Suprapubic skin (tissue), 4 donors: ENCODE results near the gene PXMP2. TPM values are rescaled to one million over a fixed set of nuclear protein-coding genes. Genes with fewer than 3 reads are reported as not detected.

Experiments
- DNase-seq, 2 donors: peaks; one replicate each; pipeline ENCODE4 v3.0.0-alpha.2; 2019; ENCODE audit warnings: low spot score in 2 of 2
- H3K27ac ChIP-seq: fragments of 200-600 bp; sonication (generic); one replicate; pipeline ENCODE4 v1.5.1; 2019
- H3K27me3 ChIP-seq: fragments of 200-600 bp; sonication (generic); one replicate; pipeline ENCODE4 v1.5.1; 2019
- H3K36me3 ChIP-seq: fragments of 200-600 bp; sonication (generic); one replicate; pipeline ENCODE4 v1.5.1; 2019
- H3K4me1 ChIP-seq: fragments of 200-600 bp; sonication (generic); one replicate; pipeline ENCODE4 v1.5.1; 2019
- H3K4me3 ChIP-seq: fragments of 200-600 bp; sonication (generic); one replicate; pipeline ENCODE4 v1.5.1; 2019; ENCODE audit warnings: mild to moderate bottlenecking
- H3K9me3 ChIP-seq: fragments of 200-600 bp; sonication (generic); one replicate; pipeline ENCODE4 v1.5.1; 2019
- EP300 ChIP-seq: sonication (generic); formaldehyde crosslinking; IDR thresholded peaks from one replicate; pipeline ENCODE4 v1.6.1; 2017; ENCODE audit warnings: antibody characterized with exemption
- POLR2A ChIP-seq, 2 donors: fragments of 450-650 bp; IDR thresholded peaks; one replicate each; pipeline ENCODE4 v1.6.1; 2017; ENCODE audit warnings: antibody characterized with exemption in 2 of 2, mild to moderate bottlenecking in 2 of 2, moderate library complexity in 2 of 2
- POLR2AphosphoS5 ChIP-seq, 3 donors: sonication (generic); formaldehyde crosslinking; IDR thresholded peaks; one replicate each; pipeline ENCODE4 v1.6.1; 2017; ENCODE audit warnings: antibody characterized with exemption in 3 of 3
- WGBS: methylation state at CpG from one replicate; pipeline ENCODE4 v1.1.5; 2018; 5-methylcytosine and 5-hydroxymethylcytosine counted together
- total RNA-seq, 4 donors: library from RNA; depleted of rRNA; stranded (reverse); fragments of >200 nt; gene quantifications; one replicate each; pipeline ENCODE4 v1.1.0, GENCODE V29; 2016
- TF ChIP-seq, protein P1 (sequence below), 2 donors: fragments of 200-600 bp in 1 of 2; fragments of 450-650 bp in 1 of 2; sonication (generic) in 1 of 2; IDR thresholded peaks; one replicate each; pipeline ENCODE4 v1.5.1; 2016 to 2019; ENCODE audit warnings: antibody characterized with exemption in 2 of 2, mild to moderate bottlenecking in 1 of 2, moderate library complexity in 1 of 2

PXMP2 gene
- total RNA-seq, 4 donors from 2014 or later, result 10.0 to 30.0 (median 22.4) TPM

DNA sequence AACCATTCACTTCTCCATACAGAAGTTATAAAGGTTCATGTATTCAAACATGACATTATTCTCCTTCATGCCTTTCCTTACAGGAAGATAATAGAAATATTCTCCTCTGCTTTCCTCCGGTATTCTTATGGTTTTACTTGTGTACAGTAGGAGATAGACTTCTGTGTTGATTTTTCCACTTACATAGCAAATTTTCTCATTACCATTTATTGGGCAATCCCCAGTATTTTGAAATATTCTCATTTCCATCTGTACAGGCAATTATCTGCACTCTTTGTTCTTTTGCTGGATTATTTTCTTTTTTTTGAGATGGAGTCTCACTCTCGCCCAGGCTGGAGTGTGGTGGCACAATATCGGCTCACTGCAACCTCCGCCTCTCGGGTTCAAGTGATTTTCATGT is 11.0 kb downstream of the PXMP2 start:
- Histone ChIP-seq H3K27ac (no peak overlapping the region), H3K4me1 (peaks cover 9% of the 10 kb centered on the region), H3K9me3 (no peaks in the 10 kb centered on the region), H3K27me3 (no peaks in the 10 kb centered on the region), H3K4me3 (no peak overlapping the region), H3K36me3 (peaks cover 15% of the 10 kb centered on the region)
- 76% methylated on average over 5 of the region's 5 CpGs for WGBS
- no peak for TF ChIP-seq POLR2AphosphoS5 (IDR thresholded peaks at IDR 0.05)
- no peak for TF ChIP-seq POLR2A (IDR thresholded peaks at IDR 0.05)
- TF ChIP-seq EP300, result no peak
- TF ChIP-seq, protein P1, sequence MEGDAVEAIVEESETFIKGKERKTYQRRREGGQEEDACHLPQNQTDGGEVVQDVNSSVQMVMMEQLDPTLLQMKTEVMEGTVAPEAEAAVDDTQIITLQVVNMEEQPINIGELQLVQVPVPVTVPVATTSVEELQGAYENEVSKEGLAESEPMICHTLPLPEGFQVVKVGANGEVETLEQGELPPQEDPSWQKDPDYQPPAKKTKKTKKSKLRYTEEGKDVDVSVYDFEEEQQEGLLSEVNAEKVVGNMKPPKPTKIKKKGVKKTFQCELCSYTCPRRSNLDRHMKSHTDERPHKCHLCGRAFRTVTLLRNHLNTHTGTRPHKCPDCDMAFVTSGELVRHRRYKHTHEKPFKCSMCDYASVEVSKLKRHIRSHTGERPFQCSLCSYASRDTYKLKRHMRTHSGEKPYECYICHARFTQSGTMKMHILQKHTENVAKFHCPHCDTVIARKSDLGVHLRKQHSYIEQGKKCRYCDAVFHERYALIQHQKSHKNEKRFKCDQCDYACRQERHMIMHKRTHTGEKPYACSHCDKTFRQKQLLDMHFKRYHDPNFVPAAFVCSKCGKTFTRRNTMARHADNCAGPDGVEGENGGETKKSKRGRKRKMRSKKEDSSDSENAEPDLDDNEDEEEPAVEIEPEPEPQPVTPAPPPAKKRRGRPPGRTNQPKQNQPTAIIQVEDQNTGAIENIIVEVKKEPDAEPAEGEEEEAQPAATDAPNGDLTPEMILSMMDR (IDR thresholded peaks at IDR 0.05), result no peak
- DNase-seq, result no peak

- DNase-seq, result no peak
- H3K9me3 ChIP-seq, result no peaks in the 10 kb centered on the region
- TF ChIP-seq, protein P1 (IDR thresholded peaks at IDR 0.05), result no peak
- TF ChIP-seq EP300 (no peak), POLR2AphosphoS5 (IDR thresholded peaks at IDR 0.05) (no peak), POLR2A (IDR thresholded peaks at IDR 0.05) (no peak)
- whole genome bisulfite sequencing, result 90% methylated on average over 10 of the region's 10 CpGs
- H3K4me1 ChIP-seq, result peaks cover 5% of the 10 kb centered on the region
- no peaks in the 10 kb centered on the region for H3K27me3 ChIP-seq
- peaks cover 23% of the 10 kb centered on the region for H3K36me3 ChIP-seq
- H3K27ac ChIP-seq, result no peak overlapping the region
- H3K4me3 ChIP-seq, result no peak overlapping the region
These were observed 12.9 kb downstream of the PXMP2 start for GRCh38 chr12:132700212-132700822.

DNA sequence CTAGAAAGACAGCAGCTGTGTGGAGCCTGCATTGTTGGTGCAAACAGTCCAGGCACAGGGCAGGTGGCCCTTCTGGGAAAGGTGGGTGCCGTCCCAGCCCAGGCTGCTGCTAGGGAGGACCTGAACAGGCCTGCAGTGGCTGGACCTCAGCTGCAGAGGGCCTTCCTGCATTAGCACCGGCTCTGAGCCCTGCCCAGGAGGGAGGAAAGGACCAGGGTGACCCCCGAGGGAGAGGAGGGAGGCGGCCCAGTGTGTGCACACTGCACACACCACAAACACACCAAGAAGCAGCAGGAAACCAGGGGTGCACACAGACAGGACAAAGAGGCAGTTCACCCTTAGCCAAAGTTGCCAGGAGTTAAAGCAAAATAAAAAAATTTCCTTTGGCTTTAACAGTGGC is 15.3 kb downstream of the PXMP2 start:
- no peaks in the 10 kb centered on the region for H3K9me3 ChIP-seq
- H3K27me3 ChIP-seq, result no peaks in the 10 kb centered on the region
- H3K4me3 ChIP-seq, result no peak overlapping the region
- H3K4me1 ChIP-seq, result no peaks in the 10 kb centered on the region
- WGBS, result 83% methylated on average over 4 of the region's 4 CpGs
- H3K36me3 ChIP-seq, result peaks cover 18% of the 10 kb centered on the region
- no peak overlapping the region for H3K27ac ChIP-seq
- TF ChIP-seq, protein P1 (IDR thresholded peaks at IDR 0.05), result no peak
- TF ChIP-seq POLR2A (IDR thresholded peaks at IDR 0.05) (no peak), EP300 (no peak), POLR2AphosphoS5 (IDR thresholded peaks at IDR 0.05) (no peak)
- DNase-seq, result no peak

DNA sequence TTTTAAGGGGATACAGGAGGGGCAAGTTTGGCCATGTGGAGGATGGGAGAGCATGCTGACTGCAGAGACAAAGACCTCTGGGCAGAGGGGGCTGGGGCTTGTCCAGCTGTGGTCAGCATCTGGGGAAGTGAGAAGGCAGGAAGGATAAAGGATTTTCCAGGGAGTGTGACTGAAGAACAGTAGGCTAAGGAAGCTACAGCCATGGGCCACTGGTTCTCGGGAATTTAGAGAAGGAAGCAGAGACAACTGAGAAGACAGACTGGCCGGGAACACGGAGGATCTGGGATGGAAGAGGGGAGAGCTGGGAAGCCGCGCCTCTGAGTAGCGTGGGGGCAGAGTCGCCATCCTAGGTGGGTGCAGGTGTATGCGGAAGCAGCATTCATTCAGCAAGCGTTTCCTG is 16.3 kb downstream of the PXMP2 start:
- no peak for DNase-seq
- Histone ChIP-seq H3K4me1 (no peaks in the 10 kb centered on the region), H3K9me3 (no peaks in the 10 kb centered on the region), H3K27ac (no peak overlapping the region), H3K36me3 (peaks cover 13% of the 10 kb centered on the region), H3K27me3 (no peaks in the 10 kb centered on the region), H3K4me3 (no peak overlapping the region)
- 89% methylated on average over 9 of the region's 9 CpGs for WGBS
- no peak for TF ChIP-seq POLR2A (IDR thresholded peaks at IDR 0.05)
- no peak for TF ChIP-seq POLR2AphosphoS5 (IDR thresholded peaks at IDR 0.05)
- TF ChIP-seq EP300, result no peak
- TF ChIP-seq, protein P1 (IDR thresholded peaks at IDR 0.05), result no peak

- Histone ChIP-seq H3K4me1 (peaks cover 24% of the 10 kb centered on the region), H3K27me3 (no peaks in the 10 kb centered on the region), H3K9me3 (no peaks in the 10 kb centered on the region), H3K27ac (no peak overlapping the region), H3K36me3 (peaks cover 11% of the 10 kb centered on the region), H3K4me3 (no peak overlapping the region)
- no peak for TF ChIP-seq POLR2A (IDR thresholded peaks at IDR 0.05)
- no peak for TF ChIP-seq POLR2AphosphoS5 (IDR thresholded peaks at IDR 0.05)
- TF ChIP-seq, protein P1 (IDR thresholded peaks at IDR 0.05), result no peak
- no peak for TF ChIP-seq EP300
- WGBS, result 99% methylated on average over 5 of the region's 6 CpGs
- no peak for DNase-seq
These were observed 19.9 kb downstream of the PXMP2 start for GRCh38 chr12:132707241-132707640.
